GM21381 (cell line): Measurements from ENCODE around the gene RNU1-4.
"Not testable (repeated sequence)": the region's sequence is repeated elsewhere in the genome, so short reads cannot be mapped to it uniquely, and the experiment has no call there.

ENCODE experiments used
- ATAC-seq: cut with Tn5 transposase; IDR thresholded peaks from one replicate; pipeline ENCODE4 v1.9.1; 2021; ENCODE audit warnings: mild to moderate bottlenecking, moderate library complexity; ENCODE audit not compliant: unreplicated experiment

RNU1-4 gene

DNA sequence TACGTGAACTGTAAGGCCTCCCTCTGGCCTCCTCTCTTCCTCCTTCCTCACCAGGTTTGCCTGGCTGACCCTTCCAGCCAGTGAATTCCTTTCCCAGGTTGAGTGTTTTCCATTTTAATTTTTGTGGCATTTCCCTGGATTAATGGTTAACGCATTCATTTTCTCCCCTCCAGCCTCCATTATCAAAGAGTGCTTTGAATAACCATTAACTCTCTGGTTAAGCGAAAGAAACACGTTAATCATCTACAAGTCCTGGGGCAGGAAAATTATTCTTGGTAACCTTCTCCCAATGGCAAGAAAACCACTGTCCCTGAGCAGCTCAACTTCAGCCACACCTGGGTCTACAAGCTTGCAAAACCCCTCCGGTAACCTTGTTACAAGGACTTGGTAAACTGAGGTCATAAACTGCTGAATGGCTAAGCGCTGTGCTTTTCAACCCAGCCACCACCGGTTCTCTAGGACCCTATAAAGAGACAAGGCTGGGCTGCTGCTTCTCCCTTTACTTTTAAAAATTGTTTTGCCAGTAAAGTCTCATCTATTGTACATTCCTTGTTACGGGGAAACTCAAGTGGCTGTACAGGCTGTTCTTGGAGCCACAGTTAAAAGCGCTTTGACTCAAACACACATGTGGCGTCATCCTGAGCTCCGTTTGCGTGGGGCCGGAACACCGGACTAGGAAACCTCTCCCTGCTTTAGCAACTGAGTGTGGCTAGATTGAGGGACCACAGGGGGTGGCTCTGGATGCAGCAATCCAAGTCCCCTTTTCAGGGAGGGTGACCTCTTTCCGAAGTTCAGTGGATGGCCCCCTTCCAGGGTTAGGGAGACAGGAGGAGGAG, 24.7 kb downstream of the RNU1-4 start:
- ATAC-seq, result not testable (repeated sequence)

DNA sequence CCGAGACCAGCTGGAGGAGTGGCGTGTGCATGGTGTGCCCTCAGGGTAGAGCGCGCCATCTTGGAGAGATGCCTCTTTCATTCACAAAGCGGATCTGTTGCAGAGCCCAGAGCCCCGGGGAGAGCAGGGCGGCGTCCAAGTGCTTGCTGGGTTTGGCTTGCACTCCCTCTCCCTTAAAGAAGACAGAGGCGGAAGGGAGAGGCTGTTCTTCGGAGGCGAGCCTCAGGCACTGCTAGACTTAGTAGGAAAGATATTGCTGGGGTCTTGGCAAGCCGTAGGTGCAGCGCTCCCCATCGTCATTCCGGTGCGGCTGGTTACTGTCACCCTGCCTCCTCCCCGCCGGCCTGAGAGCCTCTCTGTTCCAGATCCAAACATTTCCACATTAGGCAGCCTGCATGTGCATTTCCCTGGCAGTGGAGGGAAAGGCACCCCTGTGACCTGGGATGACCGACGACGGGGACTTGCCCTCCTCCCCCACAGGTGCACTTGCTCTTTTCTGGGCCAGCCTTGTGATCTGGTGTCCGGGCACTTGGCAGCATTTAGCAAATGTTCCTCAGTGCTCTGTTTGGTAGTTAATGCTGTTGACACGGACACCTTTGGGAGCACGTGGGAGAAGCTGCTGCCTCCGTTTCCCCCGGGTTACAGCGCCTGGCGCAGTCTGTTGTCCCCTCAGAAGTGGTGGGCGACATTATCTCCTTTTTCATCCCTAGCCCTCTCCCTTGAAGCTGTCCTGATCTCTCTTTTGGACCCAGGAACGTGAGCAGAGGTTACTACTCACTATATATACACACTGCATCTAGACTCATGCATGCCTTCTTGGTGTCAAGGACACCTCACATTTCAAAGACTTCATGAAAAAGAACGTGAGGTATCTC, 25.7 kb downstream of the RNU1-4 start:
- not testable (repeated sequence) for ATAC-seq

DNA sequence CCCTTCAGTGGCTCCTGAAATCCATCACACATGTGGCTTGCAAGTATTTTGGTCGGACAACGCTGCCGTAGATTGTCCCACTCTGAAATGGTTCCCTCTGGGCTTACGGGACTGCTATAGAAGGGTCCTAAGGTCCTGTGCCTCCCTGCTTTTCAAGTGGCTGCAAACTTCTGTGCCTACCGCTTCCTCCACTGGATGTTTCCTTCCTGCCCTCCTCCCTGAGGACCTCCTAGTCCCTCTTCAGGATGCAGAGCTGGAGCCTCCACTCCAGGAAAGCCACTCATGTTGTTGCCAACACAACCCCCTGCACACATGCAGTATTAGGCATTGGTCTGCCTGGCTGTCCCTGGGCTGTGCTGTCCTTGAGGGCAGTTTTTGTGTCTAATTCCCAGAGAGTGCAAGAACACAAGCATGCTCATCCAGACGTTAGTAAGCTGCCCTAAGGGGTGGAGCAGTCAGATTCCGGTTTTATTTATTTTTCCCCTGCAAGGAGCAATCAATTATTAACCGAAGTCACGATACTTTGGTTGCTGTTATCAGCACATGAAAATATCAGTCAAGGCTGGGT, 26.5 kb downstream of the RNU1-4 start:
- ATAC-seq, result not testable (repeated sequence)

DNA sequence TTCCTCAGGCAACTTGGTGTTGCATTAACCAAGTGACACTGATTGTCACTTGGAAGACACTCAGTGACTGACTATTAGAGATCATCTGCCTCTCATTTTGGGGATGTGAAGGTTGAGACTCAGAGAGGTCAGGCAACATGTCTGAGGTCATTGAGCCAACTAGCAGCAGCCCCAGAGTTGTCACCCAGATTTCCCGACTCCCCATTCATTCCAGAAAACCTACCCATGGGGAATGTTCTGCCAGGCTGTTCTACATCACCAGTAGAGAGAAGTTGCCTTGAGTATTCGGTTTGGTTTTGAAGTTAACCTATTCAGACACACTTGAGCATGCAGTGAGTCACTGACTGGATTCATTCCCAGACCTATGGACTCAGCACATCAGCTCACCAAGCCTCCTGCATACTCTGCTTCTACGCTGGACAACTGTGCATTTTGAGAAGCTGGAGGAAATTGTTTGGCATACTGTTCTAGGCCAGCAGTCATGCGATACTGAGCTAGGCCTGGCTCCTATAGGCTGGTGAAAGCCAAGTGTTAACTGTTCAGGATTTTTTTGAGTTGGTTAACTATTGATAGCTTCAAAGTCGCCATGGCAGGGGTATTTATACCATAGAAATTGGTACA, 29.9 kb downstream of the RNU1-4 start:
- not testable (repeated sequence) for ATAC-seq

DNA sequence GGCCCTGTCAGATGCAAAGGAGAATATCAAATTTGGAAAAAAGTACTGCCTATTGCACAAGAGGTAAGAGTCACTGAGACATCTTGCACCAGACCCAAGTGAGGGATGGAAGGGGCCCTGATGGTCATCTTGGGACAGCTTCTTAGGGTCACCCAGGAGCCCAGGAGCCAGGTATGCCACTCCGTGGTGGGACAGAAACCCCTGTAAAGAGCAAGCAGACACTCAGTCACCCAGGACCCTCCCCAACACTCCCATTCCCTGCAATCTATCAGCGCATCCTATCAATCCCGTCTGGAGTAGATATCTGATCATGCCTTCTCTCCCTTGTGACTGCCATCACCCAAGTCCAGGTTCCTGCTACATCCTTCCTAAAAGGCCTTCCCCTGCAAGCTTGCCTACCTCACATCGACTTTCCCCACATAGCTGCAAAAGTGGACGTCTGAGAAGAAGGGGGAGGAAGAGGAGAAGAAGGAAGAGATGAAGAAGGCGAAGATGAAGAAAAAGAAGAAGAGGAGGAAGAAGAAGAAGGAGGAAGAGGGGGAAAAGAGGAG, 30.7 kb downstream of the RNU1-4 start:
- ATAC-seq, result not testable (repeated sequence)

DNA sequence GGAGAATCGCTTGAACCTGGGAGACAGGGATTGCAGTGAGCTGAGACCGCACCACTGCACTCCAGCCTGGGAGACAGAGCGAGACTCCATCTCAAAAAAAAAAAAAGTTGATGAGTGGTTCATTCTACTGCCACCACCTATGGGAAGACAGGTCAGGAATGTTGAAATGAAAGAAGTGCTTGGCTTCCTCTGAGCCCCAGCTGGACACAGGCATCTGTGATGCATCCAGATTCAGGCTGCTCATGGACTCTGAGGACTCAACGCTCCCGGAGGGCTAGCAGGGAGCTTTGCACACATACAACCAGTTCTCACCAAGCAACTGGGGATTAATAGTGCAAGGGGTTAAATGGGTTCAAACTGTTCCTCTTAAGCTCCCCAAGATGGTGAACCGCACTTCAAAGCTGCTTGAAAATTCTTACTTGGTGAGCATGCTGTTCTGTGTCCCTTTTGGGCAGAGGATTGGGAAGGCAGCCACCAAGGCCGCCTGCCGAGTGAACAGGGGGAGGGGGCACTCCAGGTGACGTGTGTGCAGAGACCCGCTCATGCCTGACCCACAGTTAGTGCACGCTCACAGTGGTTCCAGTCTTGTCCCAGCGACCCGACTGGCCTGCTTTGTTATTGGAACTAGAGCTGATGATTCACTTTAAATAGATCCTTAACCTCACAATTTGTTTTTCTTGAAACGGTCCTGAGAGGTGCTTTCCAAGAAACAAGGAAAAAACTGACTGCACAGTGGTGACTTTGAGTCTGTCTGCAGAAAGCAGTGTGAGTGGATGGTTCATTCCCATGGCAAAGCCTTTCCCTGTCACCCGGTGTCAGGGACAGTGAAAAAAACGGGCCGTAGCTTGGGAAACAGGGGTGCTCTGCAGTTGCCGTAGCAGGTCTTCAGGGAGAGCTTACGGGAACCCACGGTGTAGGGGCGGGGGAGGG, 32.2 kb downstream of the RNU1-4 start:
- ATAC-seq, result not testable (repeated sequence)

DNA sequence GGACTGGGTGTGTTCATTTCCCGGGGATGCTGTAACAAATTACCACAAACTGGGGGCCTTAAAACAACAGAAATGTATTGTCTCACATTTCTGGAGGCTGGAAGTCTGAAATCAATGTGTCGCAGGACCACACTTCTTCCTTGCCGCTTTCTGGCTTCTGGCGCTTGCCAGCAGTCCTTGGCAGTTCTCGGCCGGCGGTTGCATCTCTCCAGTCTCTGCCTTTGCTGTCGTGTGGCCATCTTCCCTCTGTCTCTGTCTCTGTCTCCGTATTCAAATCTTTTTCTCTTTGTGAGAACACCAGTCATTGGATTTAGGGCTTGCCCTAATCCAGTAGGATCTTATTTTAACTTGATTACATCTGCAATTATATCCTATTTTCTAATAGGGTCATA, 32.9 kb downstream of the RNU1-4 start:
- ATAC-seq, result not testable (repeated sequence)

DNA sequence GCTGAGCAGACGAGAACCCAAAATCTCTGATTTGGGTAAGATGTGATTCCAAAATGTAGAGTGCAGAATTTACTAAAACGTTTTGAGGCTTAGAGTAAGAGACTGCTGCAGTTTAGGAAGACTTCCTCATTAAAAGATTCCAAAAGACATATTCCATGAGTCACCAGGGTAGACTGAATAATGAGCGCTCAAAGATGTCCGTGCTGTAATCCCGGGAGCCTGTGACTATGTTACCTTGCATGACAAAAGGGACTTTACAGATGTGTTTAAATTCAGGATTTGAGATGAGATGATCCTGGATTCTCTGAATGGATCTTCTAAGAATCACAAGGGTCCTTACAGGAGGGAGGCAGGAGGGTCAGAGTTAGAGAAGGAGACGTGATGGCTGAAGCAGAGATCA, 33.4 kb downstream of the RNU1-4 start:
- ATAC-seq, result not testable (repeated sequence)

DNA sequence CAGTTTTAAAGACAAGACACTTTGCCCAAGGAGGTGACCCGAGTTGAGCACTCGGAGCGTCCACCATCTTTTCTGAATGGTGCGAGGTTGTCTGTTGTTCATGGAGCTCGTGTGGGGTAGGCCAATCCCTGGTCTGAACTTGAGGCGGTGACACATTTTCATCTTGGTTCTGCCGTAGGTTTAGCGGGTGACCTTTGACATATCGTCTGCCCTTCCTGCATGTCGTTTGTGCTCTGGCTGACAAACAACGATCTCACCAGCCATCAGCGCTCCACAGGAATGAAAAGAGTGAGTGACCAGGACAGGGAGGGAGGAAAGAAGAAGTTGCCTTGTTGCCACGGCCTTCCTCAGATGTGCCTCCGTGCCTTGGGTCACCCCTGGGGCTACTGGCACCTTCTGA, 34.5 kb downstream of the RNU1-4 start:
- not testable (repeated sequence) for ATAC-seq

DNA sequence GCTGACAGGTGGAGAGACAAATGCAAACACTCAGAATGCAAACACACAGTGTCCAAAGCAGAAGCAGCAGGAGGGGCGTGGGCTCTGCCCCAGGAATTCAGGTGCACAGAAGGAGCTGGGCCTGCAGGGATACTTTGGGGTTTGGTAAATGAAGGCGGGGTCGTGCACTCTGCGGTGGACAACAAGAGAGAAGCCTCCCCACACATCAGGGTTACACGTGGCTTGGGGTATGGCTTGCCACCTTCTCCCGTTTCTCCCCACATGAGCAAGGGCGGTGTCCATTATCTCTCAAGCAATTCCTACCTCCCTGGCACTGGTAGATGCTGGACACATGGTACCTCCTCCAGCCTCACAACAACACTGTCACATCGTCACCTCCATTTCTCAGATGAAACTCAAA, 35.0 kb downstream of the RNU1-4 start:
- not testable (repeated sequence) for ATAC-seq

DNA sequence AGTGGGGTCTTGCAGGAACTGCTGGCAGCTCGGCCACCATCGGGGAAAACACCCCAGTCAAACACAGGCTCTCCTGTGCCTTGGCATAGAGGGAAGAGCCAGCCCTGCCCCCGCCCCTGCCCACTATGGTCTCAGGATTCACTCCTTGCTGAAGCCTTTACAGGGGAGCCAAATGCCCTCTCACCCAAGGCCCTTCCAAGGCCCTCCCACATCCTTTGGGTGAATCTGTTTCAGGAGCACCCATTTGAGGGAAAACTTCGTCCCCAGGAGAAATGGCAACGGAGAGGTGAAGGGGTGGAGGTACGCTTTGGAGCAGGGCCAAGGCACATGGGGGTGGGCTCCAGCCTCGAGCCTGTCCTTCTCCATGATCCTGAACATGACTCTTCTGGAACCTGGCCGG, 35.9 kb downstream of the RNU1-4 start:
- ATAC-seq, result not testable (repeated sequence)

DNA sequence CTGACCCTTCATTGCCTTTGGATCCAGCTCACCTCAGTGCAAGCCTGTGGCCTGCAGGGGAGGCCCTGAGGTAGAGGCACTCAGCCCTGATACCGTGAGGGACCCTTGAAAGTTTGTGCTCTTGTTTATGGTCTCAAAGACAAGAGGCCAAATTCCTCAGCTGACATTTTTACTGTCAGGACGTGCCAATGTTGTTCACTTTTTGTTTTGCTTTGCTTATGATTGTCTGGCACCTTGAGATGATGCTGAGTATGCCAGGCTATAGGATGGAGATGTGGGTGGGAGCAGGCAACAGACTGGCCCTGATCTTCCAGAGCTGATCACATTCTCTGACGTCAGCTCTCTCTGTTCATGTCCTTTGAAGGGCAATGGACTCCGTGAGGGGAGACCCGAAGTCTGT, 36.5 kb downstream of the RNU1-4 start:
- not testable (repeated sequence) for ATAC-seq

DNA sequence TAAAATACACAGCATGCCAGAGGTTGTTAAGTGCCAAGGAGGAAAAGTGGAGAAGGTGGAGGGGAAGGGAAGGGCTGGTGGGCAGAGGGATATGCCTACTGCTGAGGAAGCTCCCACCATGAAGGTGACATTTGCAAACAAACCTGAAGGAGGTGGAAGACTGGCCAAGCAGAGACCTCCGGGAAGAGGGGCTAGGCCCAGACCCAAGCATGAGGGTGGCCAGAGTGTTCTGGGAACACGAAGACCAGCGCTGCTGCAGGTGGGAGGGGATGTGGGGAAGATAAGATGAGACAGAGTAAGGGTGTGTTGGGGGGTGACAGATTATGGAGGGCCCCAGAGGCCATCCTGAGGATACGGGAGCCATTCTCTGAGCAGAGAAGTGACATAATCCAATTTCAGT, 37.5 kb downstream of the RNU1-4 start:
- not testable (repeated sequence) for ATAC-seq

DNA sequence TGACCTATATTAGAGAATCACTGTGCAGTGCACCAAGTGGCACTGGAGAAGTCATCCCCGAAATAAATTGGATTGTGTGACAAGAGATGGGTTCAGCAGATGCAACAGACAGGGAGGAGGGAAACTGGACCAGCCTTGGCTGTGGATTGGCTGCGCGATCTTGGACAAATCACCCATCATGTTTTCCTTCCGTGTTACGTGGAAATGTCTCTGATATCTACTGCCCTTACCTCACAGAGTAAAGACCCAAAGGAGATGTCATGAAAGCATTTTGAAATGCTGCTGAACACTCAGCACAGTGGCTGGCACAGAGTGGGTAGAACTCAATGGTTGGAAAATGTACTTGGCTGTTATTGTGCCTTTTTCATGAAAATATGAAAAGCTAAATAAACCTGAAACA, 39.2 kb downstream of the RNU1-4 start:
- ATAC-seq, result not testable (repeated sequence)

DNA sequence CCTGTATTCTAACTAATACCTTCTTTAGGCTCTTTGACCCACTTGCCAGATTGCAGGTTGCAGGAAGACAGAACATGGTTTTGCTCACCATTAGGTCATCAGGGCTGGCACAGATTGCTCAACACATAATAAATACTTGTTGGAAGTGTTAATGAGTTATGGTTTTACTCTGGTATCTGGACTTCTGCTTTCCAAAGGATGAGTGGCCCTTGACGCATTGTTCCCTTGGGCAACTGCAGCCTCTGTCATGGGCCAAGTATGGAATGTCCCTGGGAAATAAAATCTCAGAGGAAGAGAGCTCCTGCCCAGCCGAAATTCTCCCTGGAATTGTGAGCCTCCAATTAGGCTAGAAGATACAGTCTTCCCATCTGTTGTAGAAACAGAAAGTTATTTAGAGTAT, 40.7 kb downstream of the RNU1-4 start:
- not testable (repeated sequence) for ATAC-seq

DNA sequence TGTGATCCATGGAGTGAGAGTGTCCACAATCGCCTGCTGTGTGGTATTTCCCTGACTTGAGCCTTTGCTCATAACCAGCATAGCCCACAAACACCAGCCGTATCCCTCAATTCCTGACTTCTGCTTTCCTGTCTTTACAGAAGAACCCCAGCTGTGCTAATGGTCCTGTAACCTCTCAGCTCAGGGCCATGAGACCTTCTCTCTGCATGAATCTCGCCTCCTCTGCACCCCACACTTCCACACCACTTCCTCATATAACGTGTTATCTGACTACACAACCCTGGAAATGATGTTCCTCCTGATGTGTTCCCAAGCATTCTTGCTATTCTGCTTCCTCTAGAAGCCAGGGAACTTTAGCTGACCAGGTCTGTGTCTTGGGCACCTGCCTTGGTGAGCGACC, 41.3 kb downstream of the RNU1-4 start:
- ATAC-seq, result not testable (repeated sequence)

DNA sequence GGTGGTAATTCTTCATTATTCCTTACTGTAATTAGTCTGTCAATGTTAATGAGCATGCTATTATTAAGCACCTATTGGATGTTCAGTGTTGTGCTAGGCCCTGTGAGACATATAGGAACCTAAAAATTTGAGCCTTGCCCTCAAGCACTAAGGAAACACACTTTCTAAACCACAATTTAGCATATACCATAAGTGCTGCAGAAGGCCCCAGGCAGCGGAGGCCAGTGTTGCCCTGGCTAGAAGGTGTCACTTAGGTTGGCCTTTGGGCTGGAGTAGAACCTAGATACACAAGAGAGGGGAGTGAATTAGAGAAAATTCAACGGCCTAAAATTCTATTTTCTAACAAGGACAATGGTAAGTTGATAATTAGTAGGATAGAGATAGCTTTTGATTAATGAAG, 44.6 kb downstream of the RNU1-4 start:
- not testable (repeated sequence) for ATAC-seq

DNA sequence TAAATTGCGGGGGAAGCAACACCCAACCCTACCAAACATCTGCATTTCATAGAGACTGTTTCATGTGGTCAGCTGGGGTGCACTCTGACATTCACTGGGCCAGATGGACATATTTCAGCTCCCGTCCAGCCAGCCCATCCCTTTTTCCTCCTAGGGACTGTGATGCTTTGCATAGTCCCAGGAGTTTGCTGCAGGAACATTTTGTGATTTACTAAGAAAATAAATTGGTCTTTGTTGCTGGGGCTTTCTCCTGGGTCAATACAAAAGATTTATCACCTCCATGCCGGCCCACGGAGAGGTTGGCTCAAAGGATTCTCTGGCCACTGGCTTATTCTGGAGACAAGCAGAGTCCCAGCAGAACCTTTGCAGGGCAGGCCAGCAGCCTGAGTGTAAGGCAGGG, 46.0 kb downstream of the RNU1-4 start:
- not testable (repeated sequence) for ATAC-seq

DNA sequence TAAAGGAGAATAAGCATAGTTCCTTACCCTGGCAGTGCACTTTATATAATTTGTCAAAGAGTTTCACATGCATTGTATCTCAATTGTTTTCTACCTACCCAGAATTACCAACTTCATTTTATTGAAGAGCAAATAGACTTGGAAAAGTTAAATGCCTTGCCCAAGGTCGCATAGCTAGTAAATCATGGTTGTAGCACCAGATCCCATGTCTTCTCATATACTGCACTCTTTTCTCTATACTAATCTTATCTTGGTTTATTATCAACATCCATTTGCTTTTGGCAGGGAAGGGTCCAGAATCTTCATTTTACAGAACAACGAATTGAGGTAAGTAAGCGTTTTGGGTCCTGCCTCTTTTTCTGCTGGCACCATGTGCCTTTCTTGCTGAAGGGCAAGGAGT, 46.9 kb downstream of the RNU1-4 start:
- ATAC-seq, result not testable (repeated sequence)

DNA sequence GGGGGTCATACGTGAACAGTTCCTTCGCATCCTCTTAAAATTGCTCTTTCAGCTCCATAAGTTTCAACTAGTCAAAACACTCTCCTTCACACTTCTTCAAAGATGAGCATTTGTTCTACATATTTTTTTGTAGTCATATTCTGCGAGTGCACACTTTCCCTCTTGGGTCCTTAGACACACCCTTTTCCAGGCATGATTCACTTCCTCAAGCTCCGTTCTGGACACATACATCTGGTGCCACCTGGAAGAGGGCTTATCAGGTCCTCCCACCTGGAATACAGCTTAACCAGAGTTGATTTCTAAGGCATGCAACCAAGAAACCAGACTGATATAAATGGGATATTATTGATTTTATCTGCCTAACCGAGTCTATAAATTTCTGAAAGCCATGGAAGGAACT, 47.4 kb downstream of the RNU1-4 start:
- not testable (repeated sequence) for ATAC-seq
